ENCODE data around the gene FSD1.

FSD1 gene

DNA sequence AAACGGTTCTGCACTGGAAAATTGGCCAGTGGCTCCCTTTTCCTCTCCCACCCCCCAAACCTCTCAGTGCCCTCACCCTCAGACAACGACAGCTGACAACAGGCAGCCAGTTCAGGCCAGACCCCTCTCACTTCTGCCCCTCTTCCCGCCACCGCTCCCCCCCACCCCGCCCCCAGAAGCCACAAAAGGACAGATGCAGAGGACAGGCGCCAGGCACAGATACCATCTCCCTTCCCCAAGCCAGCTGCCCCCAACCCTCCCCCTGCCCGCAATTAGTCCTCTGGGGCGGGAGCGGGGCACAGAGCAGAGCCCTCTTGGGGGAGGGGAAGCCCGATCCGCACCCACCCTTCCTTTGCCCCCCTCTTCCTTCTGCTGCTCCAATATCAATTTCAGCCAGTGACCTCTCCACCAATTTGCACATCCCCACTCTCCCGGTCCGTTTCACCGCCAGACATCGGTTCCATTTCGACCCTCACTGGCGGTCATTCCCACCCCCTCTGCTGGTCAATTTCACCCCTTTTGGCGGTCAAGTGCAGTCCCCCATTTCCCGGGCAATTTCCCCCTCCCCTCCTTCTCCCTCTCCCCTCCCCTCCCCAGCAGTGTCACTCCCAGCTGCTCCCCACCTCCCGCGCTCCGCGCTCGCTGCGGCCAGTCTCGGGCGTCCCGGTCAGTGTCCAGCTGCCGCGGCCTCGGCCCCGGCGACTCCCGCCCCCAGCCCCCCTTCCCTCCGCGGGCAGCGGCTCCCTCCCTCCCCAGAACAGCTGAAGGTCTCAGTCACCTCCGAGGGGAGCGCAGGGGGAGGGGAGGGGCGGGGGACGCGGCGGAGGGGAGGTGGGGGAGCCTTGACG lies 25.8 kb upstream of the FSD1 start, which contains the start of gene SHD:
Gene SHD, plus strand, starts transcription at position 848 of the 848 bp plus-strand sequence. CDS start 798 bp downstream, outside the sequence.
- TF ChIP-seq POLR2AphosphoS5 (IDR thresholded peaks at IDR 0.05; ENCODE audit: low read depth, low read length), result no peak
- TF ChIP-seq FOXP2 (optimal IDR thresholded peaks at IDR 0.05; ENCODE audit: borderline replicate concordance, extremely low read depth, extremely low read length, insufficient read depth), result no peak
- TF ChIP-seq, protein P1, sequence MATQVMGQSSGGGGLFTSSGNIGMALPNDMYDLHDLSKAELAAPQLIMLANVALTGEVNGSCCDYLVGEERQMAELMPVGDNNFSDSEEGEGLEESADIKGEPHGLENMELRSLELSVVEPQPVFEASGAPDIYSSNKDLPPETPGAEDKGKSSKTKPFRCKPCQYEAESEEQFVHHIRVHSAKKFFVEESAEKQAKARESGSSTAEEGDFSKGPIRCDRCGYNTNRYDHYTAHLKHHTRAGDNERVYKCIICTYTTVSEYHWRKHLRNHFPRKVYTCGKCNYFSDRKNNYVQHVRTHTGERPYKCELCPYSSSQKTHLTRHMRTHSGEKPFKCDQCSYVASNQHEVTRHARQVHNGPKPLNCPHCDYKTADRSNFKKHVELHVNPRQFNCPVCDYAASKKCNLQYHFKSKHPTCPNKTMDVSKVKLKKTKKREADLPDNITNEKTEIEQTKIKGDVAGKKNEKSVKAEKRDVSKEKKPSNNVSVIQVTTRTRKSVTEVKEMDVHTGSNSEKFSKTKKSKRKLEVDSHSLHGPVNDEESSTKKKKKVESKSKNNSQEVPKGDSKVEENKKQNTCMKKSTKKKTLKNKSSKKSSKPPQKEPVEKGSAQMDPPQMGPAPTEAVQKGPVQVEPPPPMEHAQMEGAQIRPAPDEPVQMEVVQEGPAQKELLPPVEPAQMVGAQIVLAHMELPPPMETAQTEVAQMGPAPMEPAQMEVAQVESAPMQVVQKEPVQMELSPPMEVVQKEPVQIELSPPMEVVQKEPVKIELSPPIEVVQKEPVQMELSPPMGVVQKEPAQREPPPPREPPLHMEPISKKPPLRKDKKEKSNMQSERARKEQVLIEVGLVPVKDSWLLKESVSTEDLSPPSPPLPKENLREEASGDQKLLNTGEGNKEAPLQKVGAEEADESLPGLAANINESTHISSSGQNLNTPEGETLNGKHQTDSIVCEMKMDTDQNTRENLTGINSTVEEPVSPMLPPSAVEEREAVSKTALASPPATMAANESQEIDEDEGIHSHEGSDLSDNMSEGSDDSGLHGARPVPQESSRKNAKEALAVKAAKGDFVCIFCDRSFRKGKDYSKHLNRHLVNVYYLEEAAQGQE (IDR thresholded peaks at IDR 0.05; ENCODE audit: insufficient read depth in 1 of 2, low read depth in 2 of 2, low read length in 2 of 2), result no peak
- no peak for TF ChIP-seq TAF1 (IDR thresholded peaks at IDR 0.05; ENCODE audit: borderline replicate concordance, insufficient read depth, low read length)
- TF ChIP-seq SIN3A (IDR thresholded peaks at IDR 0.05; ENCODE audit: borderline replicate concordance, insufficient read depth, low read length), result no peak

DNA sequence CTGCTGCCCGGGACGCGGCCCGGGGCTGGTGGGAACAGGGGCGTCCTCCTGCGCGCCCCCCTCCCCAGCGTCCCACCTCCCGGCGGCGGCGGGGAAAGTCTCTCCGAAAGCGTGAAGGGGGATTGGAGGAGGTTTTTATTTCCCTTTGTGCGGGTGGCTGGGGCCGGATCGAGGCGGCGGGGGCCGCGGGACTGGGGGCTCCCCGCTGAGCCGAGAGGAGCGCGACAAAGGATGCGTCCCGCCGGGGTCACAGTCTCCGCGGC lies 25.2 kb upstream of the FSD1 start:
- TF ChIP-seq TAF1 (IDR thresholded peaks at IDR 0.05; ENCODE audit: borderline replicate concordance, insufficient read depth, low read length), result no peak
- TF ChIP-seq FOXP2 (optimal IDR thresholded peaks at IDR 0.05; ENCODE audit: borderline replicate concordance, extremely low read depth, extremely low read length, insufficient read depth), result no peak
- TF ChIP-seq SIN3A (IDR thresholded peaks at IDR 0.05; ENCODE audit: borderline replicate concordance, insufficient read depth, low read length), result no peak
- no peak for TF ChIP-seq POLR2AphosphoS5 (IDR thresholded peaks at IDR 0.05; ENCODE audit: low read depth, low read length)
- TF ChIP-seq, protein P1 (IDR thresholded peaks at IDR 0.05; ENCODE audit: insufficient read depth in 1 of 2, low read depth in 2 of 2, low read length in 2 of 2), result no peak

DNA sequence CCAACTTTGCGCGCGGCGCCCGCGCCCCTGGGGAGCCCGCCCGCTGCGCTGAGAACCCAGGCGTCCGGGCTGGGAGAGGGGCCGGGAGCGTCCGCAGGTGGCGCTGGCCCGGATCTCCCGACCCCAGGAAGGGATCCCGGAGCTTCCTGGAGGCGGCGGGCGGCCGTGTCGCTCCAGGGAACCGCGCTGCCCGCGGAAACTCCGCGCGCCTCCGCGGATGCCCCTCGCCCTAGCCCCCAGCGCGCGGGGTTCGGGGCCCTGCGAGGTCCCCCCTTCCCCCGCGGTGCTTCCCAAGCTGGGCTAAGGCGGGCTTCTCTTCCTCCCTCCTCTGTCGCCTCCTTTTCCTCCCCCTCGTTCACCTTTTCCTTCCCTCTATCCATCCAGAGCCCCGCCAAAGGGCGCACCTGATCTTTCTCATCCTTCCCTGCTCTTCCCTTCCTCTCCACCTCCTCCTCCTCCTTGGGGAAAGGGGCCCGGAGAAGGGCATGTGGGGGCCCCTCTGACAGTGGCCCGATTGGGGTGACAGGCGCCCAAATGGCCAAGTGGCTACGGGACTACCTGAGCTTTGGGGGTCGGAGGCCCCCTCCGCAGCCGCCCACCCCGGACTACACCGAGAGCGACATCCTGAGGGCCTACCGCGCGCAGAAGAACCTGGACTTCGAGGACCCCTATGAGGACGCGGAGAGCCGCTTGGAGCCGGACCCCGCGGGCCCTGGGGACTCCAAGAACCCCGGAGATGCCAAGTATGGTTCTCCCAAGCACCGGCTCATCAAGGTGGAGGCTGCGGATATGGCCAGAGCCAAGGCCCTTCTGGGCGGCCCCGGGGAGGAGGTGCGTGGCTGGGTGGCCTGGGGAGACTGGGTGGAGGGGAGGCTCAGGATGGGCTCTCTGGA lies 24.6 kb upstream of the FSD1 start:
- TF ChIP-seq POLR2AphosphoS5 (IDR thresholded peaks at IDR 0.05; ENCODE audit: low read depth, low read length), result no peak
- no peak for TF ChIP-seq FOXP2 (optimal IDR thresholded peaks at IDR 0.05; ENCODE audit: borderline replicate concordance, extremely low read depth, extremely low read length, insufficient read depth)
- TF ChIP-seq TAF1 (IDR thresholded peaks at IDR 0.05; ENCODE audit: borderline replicate concordance, insufficient read depth, low read length), result no peak
- no peak for TF ChIP-seq SIN3A (IDR thresholded peaks at IDR 0.05; ENCODE audit: borderline replicate concordance, insufficient read depth, low read length)
- TF ChIP-seq, protein P1 (IDR thresholded peaks at IDR 0.05; ENCODE audit: insufficient read depth in 1 of 2, low read depth in 2 of 2, low read length in 2 of 2), result no peak

DNA sequence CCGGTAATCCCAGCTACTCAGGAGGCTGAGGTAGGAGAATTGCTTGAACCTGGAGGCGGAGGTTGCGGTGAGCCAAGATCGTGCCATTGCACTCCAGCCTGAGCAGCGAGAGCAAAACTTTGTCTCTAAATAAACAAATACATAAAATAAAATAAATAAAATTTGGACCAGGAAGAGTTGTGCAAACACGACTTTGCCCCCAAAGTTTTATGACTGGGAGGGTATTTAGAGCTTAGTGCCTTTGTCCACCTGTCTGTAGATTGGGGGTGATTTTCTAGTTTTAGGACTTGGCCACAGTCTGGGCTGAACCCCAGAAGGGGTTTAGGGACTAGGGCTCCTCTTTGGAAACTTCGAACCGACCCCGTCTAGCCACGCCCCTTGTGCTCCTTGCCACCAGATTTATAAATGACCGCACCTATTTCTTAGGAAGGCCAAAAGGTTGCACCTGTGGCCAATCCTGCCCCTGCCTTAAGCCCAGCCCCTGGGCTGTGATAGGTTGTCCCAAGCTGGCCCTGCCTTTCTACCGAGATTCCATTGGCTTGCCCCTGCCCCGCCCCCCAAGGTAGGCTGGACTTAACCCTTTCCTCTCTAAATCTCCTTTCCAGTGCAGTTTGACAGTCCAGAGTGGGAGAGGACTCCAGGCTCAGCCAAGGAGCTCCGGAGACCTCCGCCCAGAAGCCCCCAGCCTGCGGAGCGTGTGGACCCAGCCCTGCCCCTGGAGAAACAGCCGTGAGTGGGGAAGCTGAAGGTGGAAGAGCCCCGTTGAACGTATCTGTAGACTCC lies 20.0 kb upstream of the FSD1 start:
- TF ChIP-seq POLR2AphosphoS5 (IDR thresholded peaks at IDR 0.05; ENCODE audit: low read depth, low read length) (no peak), SIN3A (IDR thresholded peaks at IDR 0.05; ENCODE audit: borderline replicate concordance, insufficient read depth, low read length) (no peak), TAF1 (IDR thresholded peaks at IDR 0.05; ENCODE audit: borderline replicate concordance, insufficient read depth, low read length) (no peak), FOXP2 (optimal IDR thresholded peaks at IDR 0.05; ENCODE audit: borderline replicate concordance, extremely low read depth, extremely low read length, insufficient read depth) (no peak)
- TF ChIP-seq, protein P1 (IDR thresholded peaks at IDR 0.05; ENCODE audit: insufficient read depth in 1 of 2, low read depth in 2 of 2, low read length in 2 of 2), result no peak

All from PFSK-1 (cell line).